AG04449 (cell line): ENCODE results near the gene TBC1D10A.

Experiments
- CTCF ChIA-PET: fragments of 350-600 bp; formaldehyde crosslinking; extraction: SDS; loops from one replicate; lab custom pipeline; 2021; ENCODE audit warnings: antibody characterized with exemption; lab: Yijun Ruan, JAX
- POLR2A ChIA-PET: fragments of 400-600, 350-600 bp; formaldehyde crosslinking; extraction: SDS; loops from one replicate; lab custom pipeline; 2020; ENCODE audit warnings: antibody characterized with exemption, inconsistent platforms; lab: Yijun Ruan, JAX
- DNase-seq: peaks from one replicate; pipeline ENCODE4 v3.0.0-alpha.2; 2010; ENCODE audit warnings: low read depth, low spot score
- H3K4me3 ChIP-seq: 2 replicates; pipeline ENCODE4 v1.5.1; 2011; ENCODE audit warnings: low read depth, mild to moderate bottlenecking, control low read depth, low read length
- CTCF ChIP-seq: IDR thresholded peaks from one replicate; pipeline ENCODE4 v1.5.1; 2011; ENCODE audit warnings: mild to moderate bottlenecking, moderate library complexity, low read length, control low read depth, inconsistent platforms; ENCODE audit not compliant: insufficient read depth; ENCODE audit errors: missing control alignments

TBC1D10A gene

GRCh38 chr22:30266445-30267381 lies 60.0 kb downstream of the TBC1D10A start, which contains the start of gene OSM:
Gene OSM, minus strand, starts transcription at chr22:30266851. Its CDS starts 52 bp downstream, at chr22:30266799.
- ChIA-PET CTCF (interaction anchor here (0.6 to 2.6 kb wide), 7 partner anchors 7 to 121 kb away, joined by 3 to 14 read pairs (median 5); partner anchors contain the start of genes CASTOR1 and RNF215), POLR2A (no interaction called here)
- DNase-seq = no peak
- no peak for TF ChIP-seq CTCF
- H3K4me3 ChIP-seq = no peak within 1 kb of the TSS

GRCh38 chr22:30265823-30266444 lies 60.8 kb downstream of the TBC1D10A start:
- no peak overlapping the region for H3K4me3 ChIP-seq
- no peak for DNase-seq
- CTCF ChIA-PET = interaction anchor here (0.6 to 3.4 kb wide), 5 partner anchors 10 to 122 kb away, joined by 3 to 66 read pairs (median 5); partner anchors contain the start of gene RNF215
- POLR2A ChIA-PET = no interaction called here
- TF ChIP-seq CTCF = no peak

GRCh38 chr22:30265131-30265720 lies 61.5 kb downstream of the TBC1D10A start:
- POLR2A ChIA-PET = no interaction called here
- no peak for DNase-seq
- no peak for TF ChIP-seq CTCF
- H3K4me3 ChIP-seq = no peak overlapping the region
- CTCF ChIA-PET = interaction anchor here (1.4 to 3.4 kb wide), 6 partner anchors 10 to 160 kb away, joined by 3 to 66 read pairs (median 18); partner anchors contain the start of gene RNF215

GRCh38 chr22:30263883-30264282 lies 62.9 kb downstream of the TBC1D10A start:
- H3K4me3 ChIP-seq = no peak overlapping the region
- POLR2A ChIA-PET = interaction anchor here (1.3 kb wide), 1 partner anchor 112 kb away, joined by 3 read pairs; no protein-coding TSS in a partner anchor
- no peak for TF ChIP-seq CTCF
- CTCF ChIA-PET = interaction anchor here (1.1 to 3.4 kb wide), 29 partner anchors 8 to 222 kb away, joined by 3 to 66 read pairs (median 5); partner anchors contain the start of genes RNF215, SEC14L2 and TBC1D10A
- no peak for DNase-seq

- DNase-seq = no peak
- TF ChIP-seq CTCF = peak; percentile 93
- H3K4me3 ChIP-seq = peak overlapping the region; percentile 12
- CTCF ChIA-PET = interaction anchor here (0.7 to 3.4 kb wide), 37 partner anchors 9 to 492 kb away, joined by 3 to 66 read pairs (median 5); partner anchors contain the start of genes RNF215, SEC14L2 and TBC1D10A
- POLR2A ChIA-PET = interaction anchor here (1.3 kb wide), 1 partner anchor 112 kb away, joined by 3 read pairs; no protein-coding TSS in a partner anchor
Measured at GRCh38 chr22:30262917-30263741, 63.6 kb downstream of the TBC1D10A start.
